Bronchial epithelial cell (primary cell): ENCODE data around the gene HEMGN. TPM values are rescaled to one million over a fixed set of nuclear protein-coding genes. Genes with fewer than 3 reads are reported as not detected.
"Not testable (repeated sequence)": the region's sequence is repeated elsewhere in the genome, so short reads cannot be mapped to it uniquely, and the experiment has no call there.

Source experiments
- DNase-seq: peaks from one replicate; pipeline ENCODE4 v3.0.0-alpha.2; 2010; ENCODE audit warnings: low read depth
- FAIRE-seq: peaks from 2 replicates; lab custom pipeline; 2011; peaks lifted over from hg19 to GRCh38; lab: Jason Lieb, UNC
- H3K27me3 ChIP-seq: 2 replicates; pipeline ENCODE4 v1.5.1; 2011; ENCODE audit warnings: low read length; ENCODE audit not compliant: control insufficient read depth, insufficient read depth
- H3K36me3 ChIP-seq: 2 replicates; pipeline ENCODE4 v1.5.1; 2011; ENCODE audit warnings: low read length; ENCODE audit not compliant: control insufficient read depth, insufficient read depth
- H3K4me3 ChIP-seq: 2 replicates; pipeline ENCODE4 v1.5.1; 2011; ENCODE audit warnings: mild to moderate bottlenecking, low read depth, low read length, control low read depth
- CTCF ChIP-seq: IDR thresholded peaks from 2 replicates; pipeline ENCODE4 v1.5.1; 2011; ENCODE audit warnings: mild to moderate bottlenecking, moderate library complexity, low read length, control low read depth, inconsistent platforms; ENCODE audit not compliant: insufficient read depth, severe bottlenecking
- total RNA-seq: library from RNA; depleted of rRNA; stranded (reverse); fragments of >200 nt; gene quantifications from 2 replicates; pipeline ENCODE4 v1.2.1, GENCODE V29; 2014

Gene HEMGN
- total RNA-seq, 1 donor from 2014 or later = not detected

- no peak overlapping the region for H3K4me3 ChIP-seq
- TF ChIP-seq CTCF = no peak
- H3K36me3 ChIP-seq = no peaks in the 10 kb centered on the region
- no peak for FAIRE-seq
- DNase-seq = no peak
- H3K27me3 ChIP-seq = no peaks in the 10 kb centered on the region
These were observed 21.6 kb upstream of the HEMGN start for GRCh38 chr9:97959585-97959984.

DNA sequence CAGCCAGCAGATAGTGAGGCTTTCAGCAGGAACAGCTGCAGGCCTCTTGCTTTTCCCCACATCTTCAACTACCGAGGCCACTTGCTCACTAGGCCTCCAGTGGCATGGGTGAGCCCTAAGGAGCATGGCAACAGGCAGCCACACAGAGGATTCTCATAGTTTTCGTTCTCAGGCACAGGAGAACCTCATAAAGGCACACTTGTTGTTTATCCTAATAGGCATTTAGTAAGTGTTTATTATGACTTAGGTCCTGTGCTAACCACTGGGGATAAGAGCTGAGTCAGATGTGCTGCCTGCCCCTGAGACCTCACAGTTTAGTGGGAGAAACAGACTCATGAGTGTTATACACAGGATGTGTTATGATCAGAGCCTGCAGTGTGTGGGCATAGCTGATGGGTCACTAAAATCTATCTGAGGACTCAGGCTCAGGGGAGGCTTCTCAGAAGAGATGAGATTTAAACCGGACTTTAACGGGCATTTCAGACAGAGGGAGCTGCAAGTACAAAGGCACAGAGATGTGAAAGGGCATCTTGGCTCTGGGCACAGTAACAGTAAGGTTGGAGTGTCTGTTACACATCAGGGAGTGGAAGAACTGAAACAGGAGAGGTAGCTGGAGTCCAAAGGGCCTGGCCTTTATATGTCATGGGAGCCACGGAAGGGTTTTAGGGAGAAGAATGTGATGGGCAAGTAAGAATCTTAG lies 21.0 kb upstream of the HEMGN start:
- TF ChIP-seq CTCF = no peak
- DNase-seq (no peak), FAIRE-seq (no peak)
- Histone ChIP-seq H3K4me3 (no peak overlapping the region), H3K27me3 (no peaks in the 10 kb centered on the region), H3K36me3 (no peaks in the 10 kb centered on the region)

- no peaks in the 10 kb centered on the region for H3K36me3 ChIP-seq
- no peaks in the 10 kb centered on the region for H3K27me3 ChIP-seq
- no peak for TF ChIP-seq CTCF
- no peak for FAIRE-seq
- no peak overlapping the region for H3K4me3 ChIP-seq
- DNase-seq = no peak
These were observed 18.4 kb upstream of the HEMGN start for GRCh38 chr9:97956331-97956730.

DNA sequence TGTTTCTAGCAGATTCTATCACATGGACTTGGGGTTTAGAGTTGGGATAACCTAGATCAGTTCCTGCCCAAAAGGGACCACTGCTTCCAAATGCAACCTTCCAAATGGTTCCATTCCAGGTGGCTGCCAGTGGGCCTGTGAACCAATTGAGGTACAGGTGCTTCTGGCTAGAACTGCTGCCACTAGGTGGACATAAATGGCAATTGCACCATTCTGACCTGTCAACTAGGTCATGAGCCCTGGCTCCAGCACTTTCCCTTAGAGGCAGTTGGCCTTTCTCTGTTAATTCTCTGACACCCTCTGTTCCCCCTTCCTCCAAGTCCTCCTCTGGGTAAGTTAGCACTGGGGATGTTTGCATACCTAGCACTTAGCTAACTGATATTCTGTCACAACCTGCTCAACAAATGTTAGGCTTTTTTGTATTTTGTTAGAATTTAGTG lies 16.6 kb upstream of the HEMGN start:
- TF ChIP-seq CTCF = peak; percentile 87
- Histone ChIP-seq H3K36me3 (no peaks in the 10 kb centered on the region), H3K4me3 (no peak overlapping the region), H3K27me3 (no peaks in the 10 kb centered on the region)
- FAIRE-seq (no peak), DNase-seq (peak; percentile 63)

DNA sequence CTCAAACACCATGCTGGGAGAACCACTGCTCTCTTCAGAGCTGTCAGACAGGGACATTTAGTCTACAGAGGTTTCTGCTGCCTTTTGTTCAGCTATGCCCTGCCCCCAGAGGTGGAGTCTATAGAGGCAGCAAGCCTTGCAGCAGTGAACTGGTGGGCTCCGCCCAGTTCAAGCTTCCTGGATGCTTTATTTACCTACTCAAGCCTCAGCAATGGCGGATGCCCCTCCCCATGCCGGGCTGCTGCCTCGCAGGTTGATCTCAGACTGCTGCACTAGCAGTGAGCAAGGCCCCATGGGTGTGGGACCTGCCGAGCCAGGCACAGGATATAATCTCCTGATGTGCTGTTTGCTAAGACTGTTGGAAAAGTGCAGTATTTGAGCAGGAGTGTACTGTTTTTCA lies 12.9 kb upstream of the HEMGN start:
- DNase-seq, H3K27me3 ChIP-seq, FAIRE-seq, H3K4me3 ChIP-seq, H3K36me3 ChIP-seq: not testable (repeated sequence)

GRCh38 chr9:97947094-97947493 lies 9.1 kb upstream of the HEMGN start:
- H3K4me3 ChIP-seq, H3K36me3 ChIP-seq, DNase-seq, FAIRE-seq, H3K27me3 ChIP-seq: not testable (repeated sequence)

DNA sequence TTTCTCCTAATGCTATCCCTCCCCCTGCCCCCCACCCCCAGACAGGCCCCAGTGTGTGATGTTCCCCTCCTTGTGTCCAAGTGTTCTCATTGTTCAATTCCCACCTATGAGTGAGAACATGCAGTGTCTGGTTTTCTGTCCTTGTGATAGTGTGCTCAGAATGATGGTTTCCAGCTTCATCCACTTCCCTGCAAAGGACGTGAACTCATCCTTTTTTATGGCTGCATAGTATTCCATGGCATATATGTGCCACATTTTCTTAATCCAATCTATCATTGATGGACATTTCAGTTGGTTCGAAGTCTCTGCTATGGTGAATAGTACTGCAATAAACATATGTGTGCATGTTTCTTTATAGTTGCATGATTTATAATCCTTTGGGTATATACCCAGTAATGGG lies 7.5 kb upstream of the HEMGN start:
- FAIRE-seq, H3K4me3 ChIP-seq, H3K27me3 ChIP-seq, H3K36me3 ChIP-seq, DNase-seq: not testable (repeated sequence)
